Measurements from ENCODE around the gene DOCK3. TPM values are rescaled to one million over a fixed set of nuclear protein-coding genes. Genes with fewer than 3 reads are reported as not detected.

The DOCK3 gene
- total RNA-seq, 2 donors from 2014 or later, result 0.02 to 0.32 TPM

- H3K27me3 ChIP-seq, result no peaks in the 10 kb centered on the region
- H3K9ac ChIP-seq (ENCODE audit: low read depth in 2 of 2, low read length in 2 of 2), result no peak overlapping the region
- no peak for TF ChIP-seq CTCF (IDR thresholded peaks at IDR 0.05)
Measured at GRCh38 chr3:50651920-50652529, 22.7 kb upstream of the DOCK3 start.

GRCh38 chr3:50652709-50653108 lies 22.0 kb upstream of the DOCK3 start:
- DNase-seq, result peak; percentile 47

More at GRCh38 chr3:50651920-50652529, 22.7 kb upstream of the DOCK3 start:
- Histone ChIP-seq H3K9me3 (no peaks in the 10 kb centered on the region), H3K4me1 (no peaks in the 10 kb centered on the region), H3K4me3 (no peak overlapping the region), H3K36me3 (no peaks in the 10 kb centered on the region), H3K27ac (no peak overlapping the region)
- no peak for DNase-seq
- intact Hi-C loops (cut with DNase I), result no loop called here

GRCh38 chr3:50653937-50654595 lies 20.7 kb upstream of the DOCK3 start:
- Histone ChIP-seq H3K4me3 (no peak overlapping the region), H3K4me1 (no peaks in the 10 kb centered on the region), H3K9ac (ENCODE audit: low read depth in 2 of 2, low read length in 2 of 2) (no peak overlapping the region), H3K36me3 (no peaks in the 10 kb centered on the region), H3K27ac (no peak overlapping the region), H3K27me3 (no peaks in the 10 kb centered on the region), H3K9me3 (no peaks in the 10 kb centered on the region)
- TF ChIP-seq CTCF (IDR thresholded peaks at IDR 0.05), result no peak
- DNase-seq, result no peak
- intact Hi-C loops (cut with DNase I), result no loop called here

More at GRCh38 chr3:50652709-50653108, 22.0 kb upstream of the DOCK3 start:
- H3K27ac ChIP-seq, result no peak overlapping the region
- no peak for TF ChIP-seq CTCF (IDR thresholded peaks at IDR 0.05)
- H3K9me3 ChIP-seq, result no peaks in the 10 kb centered on the region
- no peaks in the 10 kb centered on the region for H3K36me3 ChIP-seq
- no peak overlapping the region for H3K9ac ChIP-seq (ENCODE audit: low read depth in 2 of 2, low read length in 2 of 2)
- H3K27me3 ChIP-seq, result no peaks in the 10 kb centered on the region
- no peaks in the 10 kb centered on the region for H3K4me1 ChIP-seq
- intact Hi-C loops (cut with DNase I), result no loop called here
- no peak overlapping the region for H3K4me3 ChIP-seq

GRCh38 chr3:50655009-50655830 lies 19.5 kb upstream of the DOCK3 start:
- Histone ChIP-seq H3K9me3 (no peaks in the 10 kb centered on the region), H3K4me1 (no peaks in the 10 kb centered on the region), H3K4me3 (no peak overlapping the region), H3K36me3 (no peaks in the 10 kb centered on the region), H3K9ac (ENCODE audit: low read depth in 2 of 2, low read length in 2 of 2) (no peak overlapping the region), H3K27ac (no peak overlapping the region), H3K27me3 (no peaks in the 10 kb centered on the region)
- no peak for TF ChIP-seq CTCF (IDR thresholded peaks at IDR 0.05)
- intact Hi-C loops (cut with DNase I), result no loop called here
- no peak for DNase-seq

GRCh38 chr3:50656417-50657195 lies 18.1 kb upstream of the DOCK3 start:
- H3K9ac ChIP-seq (ENCODE audit: low read depth in 2 of 2, low read length in 2 of 2), result no peak overlapping the region
- no peaks in the 10 kb centered on the region for H3K36me3 ChIP-seq
- no peaks in the 10 kb centered on the region for H3K9me3 ChIP-seq
- no peak overlapping the region for H3K4me3 ChIP-seq
- H3K4me1 ChIP-seq, result no peaks in the 10 kb centered on the region
- H3K27ac ChIP-seq, result no peak overlapping the region
- intact Hi-C loops (cut with DNase I), result no loop called here
- H3K27me3 ChIP-seq, result no peaks in the 10 kb centered on the region
- TF ChIP-seq CTCF (IDR thresholded peaks at IDR 0.05), result no peak
- no peak for DNase-seq
